HFFc6 (cell line): ENCODE measurements around the gene ADCY6. TPM values are rescaled to one million over a fixed set of nuclear protein-coding genes. Genes with fewer than 3 reads are reported as not detected.

Experiments
- DNase-seq: peaks from one replicate; pipeline ENCODE4 v3.0.0-alpha.2; 2018
- H3K27ac Mint-ChIP-seq: 2 replicates; pipeline ENCODE4 v1.8.0; 2020; ENCODE audit warnings: mild to moderate bottlenecking, mixed read lengths
- H3K27me3 Mint-ChIP-seq: 2 replicates; pipeline ENCODE4 v1.8.0; 2021; ENCODE audit warnings: mild to moderate bottlenecking, moderate library complexity, mixed read lengths; ENCODE audit not compliant: insufficient read depth
- H3K36me3 Mint-ChIP-seq: 2 replicates; pipeline ENCODE4 v1.8.0; 2021; ENCODE audit warnings: low read depth, mixed read lengths
- H3K4me1 Mint-ChIP-seq: 2 replicates; pipeline ENCODE4 v1.8.0; 2020; ENCODE audit warnings: low read depth, mixed read lengths
- H3K4me3 Mint-ChIP-seq: 2 replicates; pipeline ENCODE4 v1.8.0; 2020; ENCODE audit warnings: mild to moderate bottlenecking, moderate library complexity, mixed read lengths
- H3K9me3 Mint-ChIP-seq: 2 replicates; pipeline ENCODE4 v1.8.0; 2020; ENCODE audit warnings: mild to moderate bottlenecking, mixed read lengths
- total RNA-seq, 6 experiments: library from RNA; stranded (reverse); fragmentation: NEBNext Ultra II Directional; extraction: Animal tissue kit (Norgen Biotek cat#: 25700); gene quantifications; 2 replicates in 1 of 6; 3 replicates in 5 of 6; pipeline ENCODE4 v1.2.3, GENCODE V29; 2021
- TF ChIP-seq, protein P1 (sequence below): fragments of 200-600 bp; sonication (generic); IDR thresholded peaks from 2 replicates; pipeline ENCODE4 v1.5.0; 2021; ENCODE audit warnings: antibody characterized with exemption, mild to moderate bottlenecking

ADCY6 gene
- total RNA-seq, 6 experiments from 2014 or later, result 20.3 to 31.6 (median 22.4) TPM

DNA sequence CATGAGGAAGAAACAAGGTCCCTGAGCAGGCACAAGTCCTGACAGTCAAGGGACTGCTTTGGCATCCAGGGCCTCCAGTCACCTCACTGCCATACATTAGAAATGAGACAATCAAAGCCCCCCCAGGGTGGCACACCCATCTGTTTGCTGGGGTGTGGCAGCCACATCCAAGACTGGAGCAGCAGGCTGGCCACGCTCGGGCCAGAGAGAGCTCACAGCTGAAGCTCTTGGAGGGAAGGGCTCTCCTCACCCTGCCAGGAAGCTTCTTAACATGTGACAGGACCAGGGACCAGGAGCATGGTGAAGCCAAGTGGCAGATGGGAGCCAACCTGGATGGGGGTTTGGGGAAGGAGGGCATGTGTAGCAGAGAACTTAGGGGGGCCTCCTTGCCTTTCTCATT, 39.4 kb upstream of the ADCY6 start:
- no peaks in the 10 kb centered on the region for H3K4me1 Mint-ChIP-seq
- H3K27me3 Mint-ChIP-seq, result peaks cover 2% of the 10 kb centered on the region
- peaks cover 22% of the 10 kb centered on the region for H3K36me3 Mint-ChIP-seq
- TF ChIP-seq, protein P1, sequence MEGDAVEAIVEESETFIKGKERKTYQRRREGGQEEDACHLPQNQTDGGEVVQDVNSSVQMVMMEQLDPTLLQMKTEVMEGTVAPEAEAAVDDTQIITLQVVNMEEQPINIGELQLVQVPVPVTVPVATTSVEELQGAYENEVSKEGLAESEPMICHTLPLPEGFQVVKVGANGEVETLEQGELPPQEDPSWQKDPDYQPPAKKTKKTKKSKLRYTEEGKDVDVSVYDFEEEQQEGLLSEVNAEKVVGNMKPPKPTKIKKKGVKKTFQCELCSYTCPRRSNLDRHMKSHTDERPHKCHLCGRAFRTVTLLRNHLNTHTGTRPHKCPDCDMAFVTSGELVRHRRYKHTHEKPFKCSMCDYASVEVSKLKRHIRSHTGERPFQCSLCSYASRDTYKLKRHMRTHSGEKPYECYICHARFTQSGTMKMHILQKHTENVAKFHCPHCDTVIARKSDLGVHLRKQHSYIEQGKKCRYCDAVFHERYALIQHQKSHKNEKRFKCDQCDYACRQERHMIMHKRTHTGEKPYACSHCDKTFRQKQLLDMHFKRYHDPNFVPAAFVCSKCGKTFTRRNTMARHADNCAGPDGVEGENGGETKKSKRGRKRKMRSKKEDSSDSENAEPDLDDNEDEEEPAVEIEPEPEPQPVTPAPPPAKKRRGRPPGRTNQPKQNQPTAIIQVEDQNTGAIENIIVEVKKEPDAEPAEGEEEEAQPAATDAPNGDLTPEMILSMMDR, result no peak
- H3K27ac Mint-ChIP-seq, result no peak overlapping the region
- no peak for DNase-seq
- no peak overlapping the region for H3K4me3 Mint-ChIP-seq
- no peaks in the 10 kb centered on the region for H3K9me3 Mint-ChIP-seq

DNA sequence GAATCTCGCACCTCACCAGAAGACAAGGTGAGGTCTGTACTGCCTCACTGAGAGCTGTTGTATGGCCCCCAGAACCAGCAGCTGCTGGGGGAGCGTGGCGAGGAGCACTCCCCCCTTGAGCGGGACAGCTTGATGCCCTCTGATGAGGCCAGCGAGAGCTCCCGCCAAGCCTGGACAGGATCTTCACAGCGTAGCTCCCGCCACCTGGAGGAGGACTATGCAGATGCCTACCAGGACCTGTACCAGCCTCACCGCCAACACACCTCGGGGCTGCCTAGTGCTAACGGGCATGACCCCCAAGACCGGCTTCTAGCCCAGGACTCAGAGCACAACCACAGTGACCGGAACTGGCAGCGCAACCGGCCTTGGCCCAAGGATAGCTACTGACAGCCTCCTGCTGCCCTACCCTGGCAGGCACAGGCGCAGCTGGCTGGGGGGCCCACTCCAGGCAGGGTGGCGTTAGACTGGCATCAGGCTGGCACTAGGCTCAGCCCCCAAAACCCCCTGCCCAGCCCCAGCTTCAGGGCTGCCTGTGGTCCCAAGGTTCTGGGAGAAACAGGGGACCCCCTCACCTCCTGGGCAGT, 38.7 kb upstream of the ADCY6 start:
- peaks cover 18% of the 10 kb centered on the region for H3K36me3 Mint-ChIP-seq
- DNase-seq, result no peak
- H3K27ac Mint-ChIP-seq, result no peak overlapping the region
- H3K27me3 Mint-ChIP-seq, result peaks cover 2% of the 10 kb centered on the region
- no peaks in the 10 kb centered on the region for H3K4me1 Mint-ChIP-seq
- no peaks in the 10 kb centered on the region for H3K9me3 Mint-ChIP-seq
- TF ChIP-seq, protein P1, result no peak
- H3K4me3 Mint-ChIP-seq, result no peak overlapping the region

DNA sequence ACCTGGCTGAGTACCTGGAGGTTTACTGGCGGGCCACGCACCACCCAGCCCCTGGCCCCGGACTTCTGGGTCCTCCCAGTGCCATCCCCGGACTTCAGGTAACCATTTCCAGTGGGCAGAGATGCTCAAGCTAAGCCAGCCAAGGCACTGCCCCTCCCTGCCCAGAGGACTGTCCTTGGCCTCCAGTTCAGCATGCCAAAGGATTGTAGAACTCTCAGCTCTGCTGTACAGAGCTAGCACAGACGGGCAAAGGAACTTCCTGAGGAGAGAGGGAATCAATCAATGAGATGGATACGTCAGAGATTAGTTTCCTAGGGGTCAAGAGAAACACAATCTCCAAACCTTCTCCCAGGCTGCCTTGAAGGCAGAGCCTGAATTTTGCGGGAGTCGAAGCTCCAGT, 38.1 kb upstream of the ADCY6 start:
- H3K4me3 Mint-ChIP-seq, result no peak overlapping the region
- no peaks in the 10 kb centered on the region for H3K4me1 Mint-ChIP-seq
- H3K27me3 Mint-ChIP-seq, result peaks cover 2% of the 10 kb centered on the region
- no peak overlapping the region for H3K27ac Mint-ChIP-seq
- TF ChIP-seq, protein P1, result no peak
- peaks cover 18% of the 10 kb centered on the region for H3K36me3 Mint-ChIP-seq
- DNase-seq, result no peak
- no peaks in the 10 kb centered on the region for H3K9me3 Mint-ChIP-seq

DNA sequence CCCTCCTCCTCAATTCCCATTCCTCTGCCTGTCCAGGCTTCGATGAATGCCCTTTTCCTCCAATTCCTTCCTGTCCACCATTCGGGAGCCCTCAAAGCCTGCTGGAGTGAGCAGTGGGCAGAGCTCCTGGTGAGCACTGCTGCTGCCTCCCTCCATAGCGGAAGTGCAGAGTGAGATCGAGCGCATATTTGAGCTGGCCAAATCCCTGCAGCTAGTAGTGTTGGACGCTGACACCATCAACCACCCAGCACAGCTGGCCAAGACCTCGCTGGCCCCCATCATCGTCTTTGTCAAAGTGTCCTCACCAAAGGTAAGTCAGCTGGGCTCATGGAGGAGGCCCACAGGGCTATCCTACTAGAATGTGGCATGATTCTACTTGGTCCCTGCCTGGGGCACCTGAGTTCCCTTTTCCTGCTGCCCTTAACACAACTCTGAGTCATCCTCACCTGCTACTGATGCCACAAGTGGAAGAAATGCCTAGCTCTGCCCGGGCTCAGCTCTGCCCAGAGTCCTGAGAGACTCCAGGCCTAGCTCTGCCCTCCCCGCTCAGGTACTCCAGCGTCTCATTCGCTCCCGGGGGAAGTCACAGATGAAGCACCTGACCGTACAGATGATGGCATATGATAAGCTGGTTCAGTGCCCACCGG, 37.4 kb upstream of the ADCY6 start:
- Mint-ChIP-seq H3K9me3 (no peaks in the 10 kb centered on the region), H3K36me3 (peaks cover 16% of the 10 kb centered on the region), H3K27ac (no peak overlapping the region; the same call in 1 of the 2 replicates), H3K4me1 (no peaks in the 10 kb centered on the region), H3K27me3 (peaks cover 2% of the 10 kb centered on the region), H3K4me3 (no peak overlapping the region)
- no peak for DNase-seq
- TF ChIP-seq, protein P1, result no peak

DNA sequence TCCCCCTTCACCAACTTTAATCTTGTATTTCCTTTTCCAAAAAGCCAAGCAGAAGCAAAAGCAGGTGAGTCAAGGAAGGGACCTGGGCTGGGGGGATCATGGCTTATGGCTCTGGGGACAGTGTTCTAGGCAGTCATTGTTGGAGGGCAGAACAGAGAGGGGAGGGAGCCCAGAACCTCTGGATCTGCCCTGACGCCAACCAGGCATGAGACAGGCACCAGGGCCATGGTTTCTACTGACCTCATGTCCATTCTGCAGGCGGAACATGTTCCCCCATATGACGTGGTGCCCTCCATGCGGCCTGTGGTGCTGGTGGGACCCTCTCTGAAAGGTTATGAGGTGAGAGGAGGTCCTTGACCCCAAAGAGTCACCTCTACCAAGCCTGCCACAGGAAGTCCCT, 36.0 kb upstream of the ADCY6 start:
- TF ChIP-seq, protein P1, result no peak
- Mint-ChIP-seq H3K36me3 (peaks cover 13% of the 10 kb centered on the region; the same call in 1 of the 2 replicates), H3K27ac (no peak overlapping the region), H3K4me1 (no peaks in the 10 kb centered on the region), H3K27me3 (no peaks in the 10 kb centered on the region; the same call in none of the 2 replicates), H3K9me3 (no peaks in the 10 kb centered on the region), H3K4me3 (no peak overlapping the region)
- DNase-seq, result no peak
